B cell (primary cell): ENCODE data around the gene HERC2.

Experiments
- CTCF ChIP-seq: fragments of 200-600 bp; IDR thresholded peaks from one replicate; pipeline ENCODE4 v1.8.0; 2022; ENCODE audit warnings: antibody characterized with exemption, mild to moderate bottlenecking
- EZH2 ChIP-seq: IDR thresholded peaks from 2 replicates; pipeline ENCODE4 v1.6.1; 2012; ENCODE audit warnings: borderline replicate concordance, low read depth, mild to moderate bottlenecking, moderate library complexity, low read length; ENCODE audit not compliant: insufficient read depth, poor library complexity, severe bottlenecking

- TF ChIP-seq EZH2 (no peak), CTCF (no peak)
Observed at GRCh38 chr15:28262438-28262837, 59.5 kb downstream of the HERC2 start.
